Naive thymus-derived CD8-positive, alpha-beta T cell (primary cell): ENCODE data around the gene ARG1. TPM values are rescaled to one million over a fixed set of nuclear protein-coding genes. Genes with fewer than 3 reads are reported as not detected.
A peak's percentile ranks its signal among the peaks of the same experiment; 100 is the strongest.

Experiments
- ATAC-seq, 2 donors: fragments of 150-1000 bp; cut with Tn5 transposase in 1 of 2; sonication (Bioruptor Pico), chemical (Tn5 transposase) in 1 of 2; 1 replicate in 1 of 2; 2 replicates in 1 of 2; pipeline ENCODE4 v1.10.0; 2021; ENCODE audit warnings: mild to moderate bottlenecking in 2 of 2, moderate library complexity in 2 of 2
- POLR2A ChIA-PET: fragments of 350-600 bp; sonication (Branson Sonifier 250); formaldehyde crosslinking; loops from one replicate; lab custom pipeline; 2021; ENCODE audit warnings: antibody characterized with exemption; lab: Charles Lee
- DNase-seq, 10 donors: peaks; one replicate each; pipeline versions ENCODE4 v3.0.0 to v3.0.0-alpha.2; 2020 to 2022
- H3K27ac Mint-ChIP-seq, 10 donors: one replicate each; pipeline ENCODE4 v1.8.0; 2020 to 2022; ENCODE audit warnings: mild to moderate bottlenecking in 10 of 10, mixed read lengths in 10 of 10, moderate library complexity in 4 of 10, inconsistent platforms in 1 of 10
- H3K27me3 Mint-ChIP-seq, 5 donors: one replicate each; pipeline ENCODE4 v1.8.0; 2021 to 2022; ENCODE audit warnings: mixed read lengths in 5 of 5
- H3K36me3 Mint-ChIP-seq, 3 donors: one replicate each; pipeline ENCODE4 v1.8.0; 2020 to 2022; ENCODE audit warnings: mixed read lengths in 3 of 3, mild to moderate bottlenecking in 2 of 3, inconsistent platforms in 1 of 3
- H3K4me1 Mint-ChIP-seq, 4 donors: one replicate each; pipeline ENCODE4 v1.8.0; 2021 to 2022; ENCODE audit warnings: mixed read lengths in 4 of 4
- H3K4me3 Mint-ChIP-seq, 10 donors: one replicate each; pipeline ENCODE4 v1.8.0; 2020 to 2022; ENCODE audit warnings: mild to moderate bottlenecking in 10 of 10, mixed read lengths in 10 of 10, moderate library complexity in 6 of 10, inconsistent platforms in 1 of 10
- H3K9me3 Mint-ChIP-seq, 9 donors: one replicate each; pipeline ENCODE4 v1.8.0; 2020 to 2022; ENCODE audit warnings: mixed read lengths in 9 of 9, mild to moderate bottlenecking in 3 of 9, inconsistent platforms in 1 of 9, moderate library complexity in 1 of 9
- polyA plus RNA-seq, 3 donors: library from polyadenylated mRNA; unstranded; fragments of 300-500 nt; fragmentation: Illumina TruSeq; gene quantifications; one replicate each; pipeline ENCODE4 v1.2.3, GENCODE V29; 2021
- total RNA-seq, 8 experiments: library from RNA in 2 of 8; stranded (reverse) in 2 of 8; gene quantifications; one replicate each; pipeline ENCODE4 v1.2.3 and lab custom pipeline; 2021 to 2026

The ARG1 gene
- total and polyA plus RNA-seq, 5 experiments from 2014 or later, result not detected

- Mint-ChIP-seq H3K4me3 (no peak overlapping the region), H3K4me1 (peaks cover 0 to 6% (median under 1%) of the 10 kb centered on the region in 4 donors), H3K27me3 (no peaks in the 10 kb centered on the region), H3K9me3 (no peaks in the 10 kb centered on the region), H3K36me3 (peaks cover 5 to 87% (median 46%) of the 10 kb centered on the region in 3 donors), H3K27ac (no peak overlapping the region)
- no peak for ATAC-seq
- POLR2A ChIA-PET, result no interaction called here
- no peak for DNase-seq
Observed at GRCh38 chr6:131592935-131593334, 19.9 kb downstream of the ARG1 start.

GRCh38 chr6:131594074-131594473 lies 21.0 kb downstream of the ARG1 start:
- Mint-ChIP-seq H3K36me3 (peaks cover 5 to 87% (median 45%) of the 10 kb centered on the region in 3 donors), H3K9me3 (no peaks in the 10 kb centered on the region), H3K4me3 (no peak overlapping the region), H3K27me3 (no peaks in the 10 kb centered on the region), H3K27ac (no peak overlapping the region), H3K4me1 (peaks cover 0 to 4% (median 2%) of the 10 kb centered on the region in 4 donors)
- ATAC-seq, result no peak
- no peak for DNase-seq
- POLR2A ChIA-PET, result no interaction called here

GRCh38 chr6:131597446-131597845 lies 24.4 kb downstream of the ARG1 start:
- no peaks in the 10 kb centered on the region for H3K9me3 Mint-ChIP-seq
- ATAC-seq (peak; percentile 37 to 42), DNase-seq (peak in 3 of 10 donors; percentile 12 to 29 (median 22))
- peaks cover 0 to 4% (median 1%) of the 10 kb centered on the region in 4 donors for H3K4me1 Mint-ChIP-seq
- peaks cover 5 to 83% (median 39%) of the 10 kb centered on the region in 3 donors for H3K36me3 Mint-ChIP-seq
- no peak overlapping the region for H3K4me3 Mint-ChIP-seq
- no peaks in the 10 kb centered on the region for H3K27me3 Mint-ChIP-seq
- POLR2A ChIA-PET, result no interaction called here
- H3K27ac Mint-ChIP-seq, result peak overlapping the region in 2 of 10 donors; percentile 15 to 68

GRCh38 chr6:131600716-131601115 lies 27.7 kb downstream of the ARG1 start:
- H3K27me3 Mint-ChIP-seq, result no peaks in the 10 kb centered on the region
- H3K4me3 Mint-ChIP-seq, result no peak overlapping the region
- peaks cover 0 to 4% (median 0%) of the 10 kb centered on the region in 4 donors for H3K4me1 Mint-ChIP-seq
- H3K36me3 Mint-ChIP-seq, result peaks cover 5 to 83% (median 23%) of the 10 kb centered on the region in 3 donors
- no peaks in the 10 kb centered on the region for H3K9me3 Mint-ChIP-seq
- ATAC-seq (no peak), DNase-seq (no peak)
- POLR2A ChIA-PET, result interaction anchor here (0.5 kb wide), 1 partner anchor 31 kb away, joined by 3 read pairs; no protein-coding TSS in a partner anchor
- H3K27ac Mint-ChIP-seq, result peak overlapping the region in 1 of 10 donors; percentile 34

- Mint-ChIP-seq H3K36me3 (peaks cover 5 to 80% (median 25%) of the 10 kb centered on the region in 3 donors), H3K27me3 (no peaks in the 10 kb centered on the region), H3K4me3 (no peak overlapping the region), H3K4me1 (peaks cover 0 to 4% (median 0%) of the 10 kb centered on the region in 4 donors), H3K27ac (peak overlapping the region in 1 of 10 donors; percentile 14), H3K9me3 (no peaks in the 10 kb centered on the region)
- no peak for DNase-seq
- ATAC-seq, result no peak
- POLR2A ChIA-PET, result interaction anchor here (0.9 kb wide), 1 partner anchor 25 kb away, joined by 3 read pairs; the partner anchor contains the start of gene MED23
Observed at GRCh38 chr6:131602781-131603312, 29.8 kb downstream of the ARG1 start.

GRCh38 chr6:131613296-131613925 lies 40.4 kb downstream of the ARG1 start:
- POLR2A ChIA-PET, result no interaction called here
- H3K4me3 Mint-ChIP-seq, result no peak overlapping the region
- peaks cover 14 to 90% (median 27%) of the 10 kb centered on the region in 3 donors for H3K36me3 Mint-ChIP-seq
- no peak for ATAC-seq
- peaks cover 0 to 9% (median 5%) of the 10 kb centered on the region in 4 donors for H3K4me1 Mint-ChIP-seq
- H3K27ac Mint-ChIP-seq, result no peak overlapping the region
- H3K27me3 Mint-ChIP-seq, result no peaks in the 10 kb centered on the region
- H3K9me3 Mint-ChIP-seq, result no peaks in the 10 kb centered on the region
- no peak for DNase-seq

- Mint-ChIP-seq H3K27me3 (no peaks in the 10 kb centered on the region), H3K9me3 (no peaks in the 10 kb centered on the region), H3K27ac (no peak overlapping the region), H3K4me1 (peaks cover 0 to 6% (median 0%) of the 10 kb centered on the region in 4 donors), H3K4me3 (no peak overlapping the region), H3K36me3 (peaks cover 7 to 89% (median 24%) of the 10 kb centered on the region in 3 donors)
- DNase-seq (no peak), ATAC-seq (no peak)
- POLR2A ChIA-PET, result no interaction called here
Observed at GRCh38 chr6:131615275-131615674, 42.2 kb downstream of the ARG1 start.

GRCh38 chr6:131627724-131628682 lies 55.0 kb downstream of the ARG1 start, which contains the start of gene MED23:
TSS of gene MED23 (minus strand) at chr6:131628242. CDS start at chr6:131628049, 193 bp downstream.
- Mint-ChIP-seq H3K27ac (peak within 1 kb of the TSS; percentile 89 to 97 (median 96)), H3K27me3 (no peaks in the 10 kb centered on the region), H3K4me3 (peak within 1 kb of the TSS; percentile 95 to 99 (median 98)), H3K9me3 (no peaks in the 10 kb centered on the region), H3K4me1 (peaks cover 5 to 46% (median 39%) of the 10 kb centered on the region in 4 donors), H3K36me3 (peaks cover 0 to 29% (median 0%) of the 10 kb centered on the region in 3 donors)
- ATAC-seq, result peak; percentile 93 to 95
- POLR2A ChIA-PET, result interaction anchor here (0.6 to 1.9 kb wide), 9 partner anchors 8 to 1185 kb away, joined by 3 to 6 read pairs (median 3); no protein-coding TSS in a partner anchor
- DNase-seq, result peak; percentile 89 to 99 (median 94)

GRCh38 chr6:131628726-131629125 lies 55.7 kb downstream of the ARG1 start:
- Mint-ChIP-seq H3K27ac (peak overlapping the region; percentile 18 to 97 (median 96)), H3K27me3 (no peaks in the 10 kb centered on the region), H3K4me1 (peaks cover 5 to 46% (median 38%) of the 10 kb centered on the region in 4 donors), H3K9me3 (no peaks in the 10 kb centered on the region), H3K36me3 (peaks cover 0 to 21% (median 0%) of the 10 kb centered on the region in 3 donors), H3K4me3 (peak overlapping the region; percentile 95 to 99 (median 98))
- peak in 1 of 10 donors; percentile 3 for DNase-seq
- POLR2A ChIA-PET, result interaction anchor here (0.8 to 1.9 kb wide), 4 partner anchors 10 to 1184 kb away, joined by 3 to 6 read pairs (median 3); no protein-coding TSS in a partner anchor
- ATAC-seq, result no peak

- Mint-ChIP-seq H3K4me3 (peak overlapping the region in 3 of 10 donors; percentile 2 to 99 (median 50)), H3K9me3 (no peaks in the 10 kb centered on the region), H3K27ac (peak overlapping the region in 5 of 10 donors; percentile 69 to 97 (median 95)), H3K4me1 (peaks cover 5 to 46% (median 35%) of the 10 kb centered on the region in 4 donors), H3K27me3 (no peaks in the 10 kb centered on the region), H3K36me3 (peaks cover 0 to 13% (median 0%) of the 10 kb centered on the region in 3 donors)
- POLR2A ChIA-PET, result no interaction called here
- ATAC-seq (no peak), DNase-seq (no peak)
Observed at GRCh38 chr6:131629651-131630050, 56.6 kb downstream of the ARG1 start.

- Mint-ChIP-seq H3K4me1 (peaks cover 5 to 42% (median 31%) of the 10 kb centered on the region in 4 donors), H3K27me3 (no peaks in the 10 kb centered on the region), H3K4me3 (no peak overlapping the region), H3K36me3 (no peaks in the 10 kb centered on the region), H3K27ac (peak overlapping the region in 1 of 10 donors; percentile 3), H3K9me3 (no peaks in the 10 kb centered on the region)
- POLR2A ChIA-PET, result no interaction called here
- no peak for ATAC-seq
- no peak for DNase-seq
Observed at GRCh38 chr6:131631625-131632289, 58.7 kb downstream of the ARG1 start.
